Left renal pelvis (tissue), 4 donors: ENCODE measurements around the gene SPACA4. TPM values are rescaled to one million over a fixed set of nuclear protein-coding genes. Genes with fewer than 3 reads are reported as not detected.
"Not testable (repeated sequence)": the region's sequence is repeated elsewhere in the genome, so short reads cannot be mapped to it uniquely, and the experiment has no call there.

Source experiments
- DNase-seq, 4 donors: peaks; one replicate each; pipeline ENCODE4 v3.0.0-alpha.2; 2013; ENCODE audit warnings: low read depth in 4 of 4, low spot score in 3 of 4
- polyA plus RNA-seq, 4 donors: library from polyadenylated mRNA; unstranded; fragments of 120-200 nt; gene quantifications; one replicate each; pipeline ENCODE4 v1.2.1, GENCODE V29; 2013; ENCODE audit not compliant: insufficient read length in 4 of 4

The SPACA4 gene
- polyA plus RNA-seq, 4 donors, result 0.15 TPM; not detected in 3

GRCh38 chr19:48617146-48617937, 10.8 kb downstream of the SPACA4 start:
- DNase-seq, result no peak

GRCh38 chr19:48618278-48618915, 11.9 kb downstream of the SPACA4 start:
- no peak for DNase-seq

GRCh38 chr19:48618916-48619691, 12.6 kb downstream of the SPACA4 start, which contains the start of the genes RPL18 and SPHK2:
TSS of gene RPL18 (minus strand) at chr19:48619178. CDS start at chr19:48619143, 35 bp downstream.
TSS of gene SPHK2 (plus strand) at chr19:48619506. CDS start at chr19:48620515, 1,009 bp downstream.
- DNase-seq, result peak; percentile 98

DNA sequence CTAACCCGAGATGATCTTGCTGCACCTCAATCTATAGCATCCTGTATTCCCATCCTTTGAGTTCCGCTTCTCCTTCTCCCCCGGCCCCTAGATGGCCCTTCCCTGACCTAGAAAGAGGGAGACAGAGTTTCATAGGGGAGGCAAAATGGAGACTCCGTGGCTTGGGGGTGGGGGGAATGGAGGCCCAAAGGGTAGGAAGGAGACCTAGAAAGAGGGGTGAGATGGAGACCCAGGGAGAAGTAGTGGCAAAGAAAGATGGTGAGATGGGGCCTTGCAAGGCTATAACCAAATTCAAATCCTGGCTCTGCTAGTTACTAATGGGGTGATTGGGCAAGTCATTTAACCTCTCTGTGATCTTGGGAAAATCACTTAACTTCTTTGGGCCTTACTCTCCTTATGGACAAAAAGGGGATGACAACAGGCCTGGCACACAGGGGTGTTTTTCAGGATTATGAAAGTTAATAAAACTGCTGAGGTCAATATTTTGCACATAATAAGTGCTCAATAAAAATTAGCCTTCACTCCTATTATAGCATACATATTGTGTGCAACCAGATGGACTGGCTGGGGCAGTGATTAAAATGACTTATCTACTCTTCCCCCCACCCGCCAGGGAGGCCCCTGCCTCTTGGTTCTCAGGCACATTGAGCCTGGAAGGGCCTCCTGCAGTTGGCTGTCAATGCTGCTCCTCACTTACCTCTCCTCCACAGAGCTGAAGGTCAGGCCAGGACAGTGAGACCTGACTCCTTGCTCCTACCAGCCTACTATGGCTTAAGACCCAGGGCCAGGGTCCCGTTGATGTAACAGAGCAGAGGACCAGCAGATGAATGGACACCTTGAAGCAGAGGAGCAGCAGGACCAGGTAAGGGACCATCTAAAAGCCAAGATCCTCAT, 13.4 kb downstream of the SPACA4 start:
- no peak for DNase-seq

- no peak for DNase-seq
Observed at GRCh38 chr19:48623556-48624066, 17.1 kb downstream of the SPACA4 start.

GRCh38 chr19:48624067-48624594, 17.6 kb downstream of the SPACA4 start:
- DNase-seq, result peak; percentile 89 to 95 (median 92)

- DNase-seq, result no peak
Observed at GRCh38 chr19:48624791-48625723, 18.5 kb downstream of the SPACA4 start.

DNA sequence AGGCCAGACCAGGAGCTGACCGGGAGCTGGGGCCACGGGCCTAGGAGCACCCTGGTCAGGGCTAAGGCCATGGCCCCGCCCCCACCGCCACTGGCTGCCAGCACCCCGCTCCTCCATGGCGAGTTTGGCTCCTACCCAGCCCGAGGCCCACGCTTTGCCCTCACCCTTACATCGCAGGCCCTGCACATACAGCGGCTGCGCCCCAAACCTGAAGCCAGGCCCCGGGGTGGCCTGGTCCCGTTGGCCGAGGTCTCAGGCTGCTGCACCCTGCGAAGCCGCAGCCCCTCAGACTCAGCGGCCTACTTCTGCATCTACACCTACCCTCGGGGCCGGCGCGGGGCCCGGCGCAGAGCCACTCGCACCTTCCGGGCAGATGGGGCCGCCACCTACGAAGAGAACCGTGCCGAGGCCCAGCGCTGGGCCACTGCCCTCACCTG, 19.4 kb downstream of the SPACA4 start:
- DNase-seq, result no peak

- DNase-seq, result no peak
Observed at GRCh38 chr19:48627201-48627864, 20.8 kb downstream of the SPACA4 start.

DNA sequence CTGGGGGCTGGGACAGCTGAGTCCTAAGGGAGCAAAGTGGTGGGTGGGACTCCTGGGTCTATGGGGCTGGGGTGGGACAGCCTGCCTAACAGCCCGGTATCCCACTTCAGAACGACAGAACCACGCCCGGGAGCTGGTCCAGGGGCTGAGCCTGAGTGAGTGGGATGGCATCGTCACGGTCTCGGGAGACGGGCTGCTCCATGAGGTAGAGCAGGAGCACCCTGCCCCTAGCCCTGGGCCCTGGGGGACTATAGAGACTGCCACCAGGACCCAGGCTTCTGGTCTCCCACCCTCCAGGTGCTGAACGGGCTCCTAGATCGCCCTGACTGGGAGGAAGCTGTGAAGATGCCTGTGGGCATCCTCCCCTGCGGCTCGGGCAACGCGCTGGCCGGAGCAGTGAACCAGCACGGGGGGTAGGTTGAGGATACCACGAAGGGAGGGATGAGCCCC, 21.3 kb downstream of the SPACA4 start:
- no peak for DNase-seq

- DNase-seq, result no peak
Observed at GRCh38 chr19:48628486-48629296, 22.1 kb downstream of the SPACA4 start.

GRCh38 chr19:48629297-48629598, 22.7 kb downstream of the SPACA4 start:
- no peak for DNase-seq

DNA sequence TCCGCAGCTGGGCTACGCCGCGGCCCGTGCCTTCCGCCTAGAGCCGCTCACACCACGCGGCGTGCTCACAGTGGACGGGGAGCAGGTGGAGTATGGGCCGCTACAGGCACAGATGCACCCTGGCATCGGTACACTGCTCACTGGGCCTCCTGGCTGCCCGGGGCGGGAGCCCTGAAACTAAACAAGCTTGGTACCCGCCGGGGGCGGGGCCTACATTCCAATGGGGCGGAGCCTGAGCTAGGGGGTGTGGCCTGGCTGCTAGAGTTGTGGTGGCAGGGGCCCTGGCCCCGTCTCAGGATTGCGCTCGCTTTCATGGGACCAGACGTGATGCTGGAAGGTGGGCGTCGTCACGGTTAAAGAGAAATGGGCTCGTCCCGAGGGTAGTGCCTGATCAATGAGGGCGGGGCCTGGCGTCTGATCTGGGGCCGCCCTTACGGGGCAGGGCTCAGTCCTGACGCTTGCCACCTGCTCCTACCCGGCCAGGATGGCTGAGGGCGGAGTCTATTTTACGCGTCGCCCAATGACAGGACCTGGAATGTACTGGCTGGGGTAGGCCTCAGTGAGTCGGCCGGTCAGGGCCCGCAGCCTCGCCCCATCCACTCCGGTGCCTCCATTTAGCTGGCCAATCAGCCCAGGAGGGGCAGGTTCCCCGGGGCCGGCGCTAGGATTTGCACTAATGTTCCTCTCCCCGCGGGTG, 23.2 kb downstream of the SPACA4 start:
- DNase-seq, result no peak

GRCh38 chr19:48630296-48631063, 23.9 kb downstream of the SPACA4 start:
- no peak for DNase-seq

DNA sequence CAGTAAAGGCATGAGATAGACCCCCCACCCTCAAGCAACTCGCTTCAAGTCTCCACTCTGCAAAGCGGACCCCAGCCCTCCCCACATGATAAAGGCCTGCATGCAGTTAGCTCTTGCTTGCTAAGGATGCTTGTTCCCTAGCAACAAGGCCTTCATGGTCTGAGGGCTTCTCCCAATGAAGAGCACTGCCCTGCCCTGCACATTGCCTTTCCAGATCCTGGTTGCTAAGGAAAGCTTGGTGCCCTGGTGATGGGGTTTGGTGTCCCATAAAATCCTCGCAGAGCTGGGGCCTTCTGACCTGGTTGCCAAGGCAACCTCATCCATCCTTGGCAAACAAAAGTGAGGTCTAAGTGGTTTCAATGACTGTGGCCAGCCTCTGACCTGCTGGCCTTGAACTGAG, 24.7 kb downstream of the SPACA4 start:
- no peak for DNase-seq

- DNase-seq, result not testable (repeated sequence)
Observed at GRCh38 chr19:48632286-48632685, 25.7 kb downstream of the SPACA4 start.
